ENCODE results near the gene ARHGEF9. TPM values are rescaled to one million over a fixed set of nuclear protein-coding genes. Genes with fewer than 3 reads are reported as not detected.

ARHGEF9 gene
- polyA plus RNA-seq, 1 of the 3 experiments (the other 2 are of a cell fraction): 6.4 TPM

GRCh38 chrX:63768760-63769159 lies 16.3 kb downstream of the ARHGEF9 start (continued):
- TF ChIP-seq RXRA (IDR thresholded peaks at IDR 0.05; ENCODE audit: borderline replicate concordance, low read depth): no peak
- TF ChIP-seq TEAD4 (IDR thresholded peaks at IDR 0.05; ENCODE audit: borderline replicate concordance, insufficient read depth): no peak
- no peak for TF ChIP-seq RAD21 (IDR thresholded peaks at IDR 0.05; ENCODE audit: low read length)

GRCh38 chrX:63765712-63766111 lies 19.3 kb downstream of the ARHGEF9 start:
- Histone ChIP-seq H3K9me3 (no peaks in the 10 kb centered on the region), H3K9me2 (no peaks in the 10 kb centered on the region), H3K36me3 (replicated peaks in 1 of 2; ENCODE audit: control insufficient read depth in 1 of 2, insufficient read depth in 2 of 2, low read length in 1 of 2) (no peaks in the 10 kb centered on the region), H4K20me1 (ENCODE audit: insufficient read depth) (no peaks in the 10 kb centered on the region), H2AFZ (ENCODE audit: low read depth) (no peak overlapping the region), H3K27me3 (ENCODE audit: insufficient read depth) (no peaks in the 10 kb centered on the region), H3K4me3 (ENCODE audit: low read depth in 2 of 2, low read length in 1 of 2) (no peak overlapping the region), H3K79me2 (ENCODE audit: insufficient read depth) (no peaks in the 10 kb centered on the region), H3K27ac (ENCODE audit: low read depth in 2 of 2, low read length in 1 of 2) (no peak overlapping the region), H3K4me2 (no peak overlapping the region), H3K9ac (no peak overlapping the region), H3K4me1 (ENCODE audit: control insufficient read depth in 1 of 2, insufficient read depth in 2 of 2, low read depth in 1 of 2, low read length in 1 of 2) (no peaks in the 10 kb centered on the region), H3F3A (replicated peaks; ENCODE audit: insufficient read depth) (no peaks in the 10 kb centered on the region)
- ChIA-PET CTCF (no interaction called here), POLR2A (no interaction called here)
- 24% methylated on average over 4 of the region's 4 CpGs for WGBS (ENCODE audit: low lambda C conversion rate)
- DNase-seq: no peak
- TF ChIP-seq NFIC (IDR thresholded peaks at IDR 0.05; ENCODE audit: borderline replicate concordance): no peak
- TF ChIP-seq JUND (IDR thresholded peaks at IDR 0.05): no peak
- no peak for TF ChIP-seq MEF2A (IDR thresholded peaks at IDR 0.05; ENCODE audit: borderline replicate concordance, low read depth)

GRCh38 chrX:63764946-63765345 lies 20.1 kb downstream of the ARHGEF9 start:
- no peaks in the 10 kb centered on the region for H3K36me3 ChIP-seq (replicated peaks in 1 of 2; ENCODE audit: control insufficient read depth in 1 of 2, insufficient read depth in 2 of 2, low read length in 1 of 2)
- no peak overlapping the region for H2AFZ ChIP-seq (ENCODE audit: low read depth)
- TF ChIP-seq RFX5 (IDR thresholded peaks at IDR 0.05; ENCODE audit: low read length) (no peak), FOXJ3 (CRISPR knock-in tag; IDR thresholded peaks at IDR 0.05) (no peak), GABPA (IDR thresholded peaks at IDR 0.05; ENCODE audit: low read depth) (no peak), MEF2A (IDR thresholded peaks at IDR 0.05; ENCODE audit: borderline replicate concordance, low read depth) (no peak), YY1 (IDR thresholded peaks at IDR 0.05; ENCODE audit: low read depth) (no peak), NFIC (IDR thresholded peaks at IDR 0.05; ENCODE audit: borderline replicate concordance) (no peak), SIN3A (IDR thresholded peaks at IDR 0.05; ENCODE audit: borderline replicate concordance, low read depth, low read length) (no peak), RAD21 (IDR thresholded peaks at IDR 0.05; ENCODE audit: low read length) (no peak), ELF1 (IDR thresholded peaks at IDR 0.05) (0 out of 2 replicates have a peak, but pooled peaks have one; percentile 27), TAF1 (IDR thresholded peaks at IDR 0.05; ENCODE audit: borderline replicate concordance, low read depth, low read length) (no peak), FOSL2 (IDR thresholded peaks at IDR 0.05; ENCODE audit: borderline replicate concordance, low read depth) (peak; percentile 24; the same call in 1 of the 2 replicates), GATA2 (CRISPR knock-in tag; IDR thresholded peaks at IDR 0.05) (no peak), JUND (IDR thresholded peaks at IDR 0.05) (0 out of 2 replicates have a peak, but pooled peaks have one; percentile 10)
- H3K9me3 ChIP-seq: no peaks in the 10 kb centered on the region
- no peak overlapping the region for H3K4me3 ChIP-seq (ENCODE audit: low read depth in 2 of 2, low read length in 1 of 2)
- no peaks in the 10 kb centered on the region for H3K4me1 ChIP-seq (ENCODE audit: control insufficient read depth in 1 of 2, insufficient read depth in 2 of 2, low read depth in 1 of 2, low read length in 1 of 2)
- no peak overlapping the region for H3K4me2 ChIP-seq
- H3K79me2 ChIP-seq (ENCODE audit: insufficient read depth): no peaks in the 10 kb centered on the region
- H3K9ac ChIP-seq: no peak overlapping the region
- no peaks in the 10 kb centered on the region for H3F3A ChIP-seq (replicated peaks; ENCODE audit: insufficient read depth)
- H4K20me1 ChIP-seq (ENCODE audit: insufficient read depth): no peaks in the 10 kb centered on the region
- H3K27me3 ChIP-seq (ENCODE audit: insufficient read depth): no peaks in the 10 kb centered on the region
- no peak for DNase-seq
- ChIA-PET CTCF (no interaction called here), POLR2A (no interaction called here)
- H3K27ac ChIP-seq (ENCODE audit: low read depth in 2 of 2, low read length in 1 of 2): no peak overlapping the region
- no peaks in the 10 kb centered on the region for H3K9me2 ChIP-seq
- 32% methylated on average over 1 of the region's 1 CpG for WGBS (ENCODE audit: low lambda C conversion rate)
